Peyer's patch (tissue), 4 donors: Measurements from ENCODE around the gene TIMP1. TPM values are rescaled to one million over a fixed set of nuclear protein-coding genes. Genes with fewer than 3 reads are reported as not detected.

Experiments
- DNase-seq, 3 donors: peaks; one replicate each; pipeline ENCODE4 v3.0.0-alpha.2; 2017 to 2019
- H3K27ac ChIP-seq, 4 donors: fragments of 200-600 bp; sonication (generic); one replicate each; pipeline ENCODE4 v1.5.1; 2016 to 2019
- H3K27me3 ChIP-seq, 2 donors: fragments of 200-600 bp; sonication (generic); one replicate each; pipeline ENCODE4 v1.5.1; 2019
- H3K36me3 ChIP-seq, 3 donors: fragments of 200-600 bp; sonication (generic); one replicate each; pipeline ENCODE4 v1.5.1; 2016 to 2019
- H3K4me1 ChIP-seq, 4 donors: fragments of 200-600 bp; sonication (generic); one replicate each; pipeline ENCODE4 v1.5.1; 2016 to 2019
- H3K4me3 ChIP-seq, 4 donors: fragments of 200-600 bp; sonication (generic); 1 replicate in 3 of 4; 2 replicates in 1 of 4; pipeline ENCODE4 v1.5.1; 2016 to 2019; ENCODE audit warnings: mild to moderate bottlenecking in 1 of 4
- H3K9me3 ChIP-seq, 4 donors: fragments of 200-600 bp; sonication (generic); one replicate each; pipeline ENCODE4 v1.5.1; 2016 to 2019; ENCODE audit warnings: mild to moderate bottlenecking in 1 of 4
- POLR2A ChIP-seq, 2 donors: fragments of 450-650 bp; IDR thresholded peaks; one replicate each; pipeline ENCODE4 v1.5.1; 2017; ENCODE audit warnings: antibody characterized with exemption in 2 of 2, mild to moderate bottlenecking in 2 of 2, moderate library complexity in 2 of 2
- total RNA-seq, 4 donors: library from RNA; depleted of rRNA; stranded (reverse); fragments of >200 nt; gene quantifications; one replicate each; pipeline ENCODE4 v1.1.0, GENCODE V29; 2016
- TF ChIP-seq, protein P1 (sequence below), 6 experiments: fragments of 450-650 bp in 4 of 6; fragments of 200-600 bp in 2 of 6; sonication (generic) in 1 of 6; IDR thresholded peaks; one replicate each; pipeline ENCODE4 v1.5.1; 2017 to 2019; ENCODE audit warnings: antibody characterized with exemption in 6 of 6, mild to moderate bottlenecking in 3 of 6, moderate library complexity in 1 of 6

TIMP1 gene
- total RNA-seq, 4 donors from 2014 or later, result 22.5 to 80.0 (median 39.7) TPM

GRCh38 chrX:47619486-47620302 lies 37.5 kb downstream of the TIMP1 start, which contains the start of gene SYN1:
TSS of gene SYN1 (minus strand) at chrX:47619857. CDS start at chrX:47619728, 129 bp downstream.
- Histone ChIP-seq H3K36me3 (no peaks in the 10 kb centered on the region), H3K9me3 (no peaks in the 10 kb centered on the region), H3K4me1 (no peaks in the 10 kb centered on the region), H3K27me3 (no peaks in the 10 kb centered on the region), H3K4me3 (peak within 1 kb of the TSS in 3 of 4 donors; percentile 35 to 44 (median 43)), H3K27ac (no peak within 1 kb of the TSS)
- DNase-seq, result peak; percentile 62 to 86 (median 75)
- TF ChIP-seq, protein P1, sequence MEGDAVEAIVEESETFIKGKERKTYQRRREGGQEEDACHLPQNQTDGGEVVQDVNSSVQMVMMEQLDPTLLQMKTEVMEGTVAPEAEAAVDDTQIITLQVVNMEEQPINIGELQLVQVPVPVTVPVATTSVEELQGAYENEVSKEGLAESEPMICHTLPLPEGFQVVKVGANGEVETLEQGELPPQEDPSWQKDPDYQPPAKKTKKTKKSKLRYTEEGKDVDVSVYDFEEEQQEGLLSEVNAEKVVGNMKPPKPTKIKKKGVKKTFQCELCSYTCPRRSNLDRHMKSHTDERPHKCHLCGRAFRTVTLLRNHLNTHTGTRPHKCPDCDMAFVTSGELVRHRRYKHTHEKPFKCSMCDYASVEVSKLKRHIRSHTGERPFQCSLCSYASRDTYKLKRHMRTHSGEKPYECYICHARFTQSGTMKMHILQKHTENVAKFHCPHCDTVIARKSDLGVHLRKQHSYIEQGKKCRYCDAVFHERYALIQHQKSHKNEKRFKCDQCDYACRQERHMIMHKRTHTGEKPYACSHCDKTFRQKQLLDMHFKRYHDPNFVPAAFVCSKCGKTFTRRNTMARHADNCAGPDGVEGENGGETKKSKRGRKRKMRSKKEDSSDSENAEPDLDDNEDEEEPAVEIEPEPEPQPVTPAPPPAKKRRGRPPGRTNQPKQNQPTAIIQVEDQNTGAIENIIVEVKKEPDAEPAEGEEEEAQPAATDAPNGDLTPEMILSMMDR (IDR thresholded peaks at IDR 0.05), result peak in 3 of 6 experiments; percentile 8 to 34 (median 31)
- no peak for TF ChIP-seq POLR2A (IDR thresholded peaks at IDR 0.05)

- no peaks in the 10 kb centered on the region for H3K36me3 ChIP-seq
- DNase-seq, result no peak
- H3K4me1 ChIP-seq, result no peaks in the 10 kb centered on the region
- no peak overlapping the region for H3K27ac ChIP-seq
- no peak overlapping the region for H3K4me3 ChIP-seq
- TF ChIP-seq, protein P1 (IDR thresholded peaks at IDR 0.05), result no peak
- TF ChIP-seq POLR2A (IDR thresholded peaks at IDR 0.05), result no peak
- H3K27me3 ChIP-seq, result no peaks in the 10 kb centered on the region
- no peaks in the 10 kb centered on the region for H3K9me3 ChIP-seq
Measured at GRCh38 chrX:47620303-47620685, 38.1 kb downstream of the TIMP1 start.

DNA sequence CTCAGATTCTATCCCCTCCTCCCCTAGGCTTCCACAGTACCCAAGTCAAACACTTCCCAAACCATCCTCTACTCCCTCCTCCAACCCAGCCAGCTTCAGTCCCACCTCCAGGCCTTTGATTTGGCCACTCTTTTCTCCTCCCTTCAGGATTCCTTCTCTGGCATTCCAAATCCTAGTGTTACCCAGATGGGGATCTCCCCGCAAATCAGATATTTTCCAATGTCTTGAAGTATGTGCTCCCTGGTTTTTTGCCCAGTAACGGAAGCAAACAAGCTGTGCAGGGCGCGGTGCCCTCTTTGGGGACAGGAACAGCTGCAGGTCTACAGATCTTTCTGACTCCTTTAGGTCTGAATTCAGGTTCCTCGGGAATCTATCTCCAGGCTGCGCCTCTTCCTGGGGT lies 39.6 kb downstream of the TIMP1 start:
- Histone ChIP-seq H3K36me3 (no peaks in the 10 kb centered on the region), H3K27ac (no peak overlapping the region), H3K27me3 (no peaks in the 10 kb centered on the region), H3K4me1 (no peaks in the 10 kb centered on the region), H3K9me3 (no peaks in the 10 kb centered on the region), H3K4me3 (no peak overlapping the region)
- DNase-seq, result peak in 1 of 3 donors; percentile 11
- TF ChIP-seq POLR2A (IDR thresholded peaks at IDR 0.05), result no peak
- TF ChIP-seq, protein P1 (IDR thresholded peaks at IDR 0.05), result no peak

GRCh38 chrX:47623540-47624027 lies 41.3 kb downstream of the TIMP1 start:
- Histone ChIP-seq H3K4me3 (peak overlapping the region in 2 of 4 donors; percentile 26 to 32), H3K27me3 (no peaks in the 10 kb centered on the region), H3K9me3 (no peaks in the 10 kb centered on the region), H3K27ac (no peak overlapping the region), H3K4me1 (no peaks in the 10 kb centered on the region), H3K36me3 (no peaks in the 10 kb centered on the region)
- peak in 2 of 3 donors; percentile 20 to 51 for DNase-seq
- TF ChIP-seq, protein P1 (IDR thresholded peaks at IDR 0.05), result no peak
- TF ChIP-seq POLR2A (IDR thresholded peaks at IDR 0.05), result no peak

DNA sequence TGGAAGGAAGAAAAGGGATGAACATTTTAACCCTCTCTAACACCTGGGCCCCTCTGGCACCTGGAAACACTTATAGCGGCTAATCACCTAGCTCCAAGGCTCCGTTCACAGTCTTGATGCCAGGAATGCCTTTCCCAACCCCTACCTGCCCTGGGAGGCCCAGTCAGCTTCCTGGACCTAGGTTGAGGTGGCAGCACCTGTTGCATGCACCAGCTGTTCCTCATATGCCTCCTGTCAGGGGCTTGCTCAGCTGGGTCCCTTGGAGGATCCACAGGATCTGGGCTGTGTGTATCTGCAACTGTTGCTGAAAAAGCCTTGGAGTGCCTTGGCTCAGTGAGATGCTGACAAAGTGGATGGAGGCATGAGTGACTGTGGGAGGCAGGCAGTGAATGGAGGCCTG lies 43.1 kb downstream of the TIMP1 start:
- TF ChIP-seq, protein P1 (IDR thresholded peaks at IDR 0.05), result no peak
- TF ChIP-seq POLR2A (IDR thresholded peaks at IDR 0.05), result no peak
- Histone ChIP-seq H3K36me3 (no peaks in the 10 kb centered on the region), H3K9me3 (no peaks in the 10 kb centered on the region), H3K27me3 (no peaks in the 10 kb centered on the region), H3K4me1 (no peaks in the 10 kb centered on the region), H3K4me3 (no peak overlapping the region), H3K27ac (no peak overlapping the region)
- no peak for DNase-seq
